T-cell (primary cell): ENCODE measurements around the gene CYB5R4. TPM values are rescaled to one million over a fixed set of nuclear protein-coding genes. Genes with fewer than 3 reads are reported as not detected.

Experiments
- ATAC-seq, 4 experiments: fragments of 200-7000 bp in 3 of 4; fragments of 150-1000 bp in 1 of 4; cut with Tn5 transposase; replicated peaks in 1 of 4; 1 replicate in 3 of 4; 2 replicates in 1 of 4; pipeline ENCODE4 v1.10.0; 2021; ENCODE audit warnings: moderate library complexity in 3 of 4, mild to moderate bottlenecking in 2 of 4, moderate number of reproducible peaks in 1 of 4
- CTCF ChIA-PET, 2 donors: fragments of 300-600 bp; sonication (Branson Sonifier 250); formaldehyde crosslinking; loops; one replicate each; lab custom pipeline; 2022; ENCODE audit warnings: antibody characterized with exemption in 2 of 2; lab: Charles Lee
- POLR2A ChIA-PET, 2 donors: fragments of 300-600 bp; sonication (Branson Sonifier 250); formaldehyde crosslinking; loops; one replicate each; lab custom pipeline; 2022; ENCODE audit warnings: antibody characterized with exemption in 2 of 2; lab: Charles Lee
- DNase-seq, 35 experiments: peaks; one replicate each; pipeline versions ENCODE4 v3.0.0 to v3.0.0-alpha.2; 2013 to 2023
- H3K27ac ChIP-seq: one replicate; pipeline ENCODE4 v1.5.1; 2013; ENCODE audit warnings: low read length
- H3K27me3 ChIP-seq, 2 experiments: replicated peaks in 1 of 2; 1 replicate in 1 of 2; 2 replicates in 1 of 2; pipeline versions ENCODE4 v1.6.1 to v1.7.0; 2013; ENCODE audit warnings: low read length in 1 of 2, mixed read lengths in 1 of 2; ENCODE audit not compliant: control insufficient read depth in 2 of 2, insufficient read depth in 2 of 2; ENCODE audit errors: extremely low read depth in 1 of 2
- H3K36me3 ChIP-seq, 2 donors: 1 replicate in 1 of 2; 2 replicates in 1 of 2; pipeline versions ENCODE4 v1.6.1 to v1.7.0; 2013; ENCODE audit warnings: low read length in 1 of 2; ENCODE audit not compliant: control insufficient read depth in 2 of 2, insufficient read depth in 1 of 2; ENCODE audit errors: extremely low read depth in 1 of 2
- H3K4me1 ChIP-seq, 2 experiments: 1 replicate in 1 of 2; 2 replicates in 1 of 2; pipeline versions ENCODE4 v1.6.1 to v1.7.0; 2013; ENCODE audit warnings: low read length in 2 of 2, mixed read lengths in 1 of 2; ENCODE audit not compliant: insufficient read depth in 2 of 2, control insufficient read depth in 1 of 2; ENCODE audit errors: extremely low read depth in 1 of 2
- H3K4me3 ChIP-seq, 2 donors: 1 replicate in 1 of 2; 2 replicates in 1 of 2; pipeline versions ENCODE4 v1.5.1 to v1.7.0; 2013; ENCODE audit warnings: mild to moderate bottlenecking in 2 of 2, low read length in 1 of 2, moderate library complexity in 1 of 2; ENCODE audit not compliant: control insufficient read depth in 1 of 2; ENCODE audit errors: extremely low read depth in 1 of 2
- H3K9me3 ChIP-seq: 2 replicates; pipeline ENCODE4 v1.7.0; 2013
- H3K27ac Mint-ChIP-seq, 2 donors: one replicate each; pipeline ENCODE4 v1.8.0; 2020 to 2021; ENCODE audit warnings: mild to moderate bottlenecking in 2 of 2, mixed read lengths in 2 of 2
- H3K27me3 Mint-ChIP-seq, 2 donors: one replicate each; pipeline ENCODE4 v1.8.0; 2021 to 2022; ENCODE audit warnings: mixed read lengths in 2 of 2
- H3K36me3 Mint-ChIP-seq: one replicate; pipeline ENCODE4 v1.8.0; 2021; ENCODE audit warnings: mixed read lengths
- H3K4me1 Mint-ChIP-seq, 3 donors: one replicate each; pipeline ENCODE4 v1.8.0; 2020 to 2022; ENCODE audit warnings: mixed read lengths in 3 of 3, mild to moderate bottlenecking in 1 of 3
- H3K4me3 Mint-ChIP-seq, 3 donors: one replicate each; pipeline ENCODE4 v1.8.0; 2020 to 2022; ENCODE audit warnings: mild to moderate bottlenecking in 3 of 3, mixed read lengths in 3 of 3, moderate library complexity in 3 of 3
- H3K9me3 Mint-ChIP-seq, 3 donors: one replicate each; pipeline ENCODE4 v1.8.0; 2020 to 2022; ENCODE audit warnings: mixed read lengths in 3 of 3
- WGBS: methylation state at CpG from one replicate; pipeline ENCODE4 v1.1.5; 2013; ENCODE audit warnings: missing lambda C conversion rate; ENCODE audit not compliant: insufficient coverage; 5-methylcytosine and 5-hydroxymethylcytosine counted together
- total RNA-seq, 35 experiments: library from RNA in 6 of 35; stranded (reverse) in 6 of 35; fragments of 120-200 nt in 1 of 35; gene quantifications; one replicate each; pipeline versions ENCODE4 v1.2.1 to v1.2.4 and lab custom pipeline; 2013 to 2026

The CYB5R4 gene
- total RNA-seq, 5 donors from 2014 or later (not counting 1 experiment from before 2014, with no cell fraction given), result 18.6 to 22.3 (median 20.2) TPM

GRCh38 chr6:83985308-83985713 is 125.8 kb downstream of the CYB5R4 start:
- Histone ChIP-seq H3K9me3 (no peaks in the 10 kb centered on the region), H3K4me3 (no peak overlapping the region), H3K4me1 (no peaks in the 10 kb centered on the region), H3K27me3 (no peaks in the 10 kb centered on the region), H3K27ac (no peak overlapping the region), H3K36me3 (no peaks in the 10 kb centered on the region)
- no peaks in the 10 kb centered on the region for H3K9me3 Mint-ChIP-seq
- CTCF ChIA-PET, result no interaction called here
- POLR2A ChIA-PET, result no interaction called here
- H3K36me3 Mint-ChIP-seq, result peaks cover 23% of the 10 kb centered on the region
- H3K27ac Mint-ChIP-seq, result peak overlapping the region in 1 of 2 donors; percentile 8
- H3K4me1 Mint-ChIP-seq, result no peaks in the 10 kb centered on the region
- no peak overlapping the region for H3K4me3 Mint-ChIP-seq
- ATAC-seq, result no peak
- WGBS, result no CpG with 5 or more reads among the region's 1 CpG
- H3K27me3 Mint-ChIP-seq, result no peaks in the 10 kb centered on the region
- DNase-seq, result no peak

- H3K27ac ChIP-seq, result no peak overlapping the region
- Mint-ChIP-seq H3K27ac (no peak overlapping the region), H3K36me3 (peaks cover 23% of the 10 kb centered on the region), H3K27me3 (no peaks in the 10 kb centered on the region), H3K9me3 (no peaks in the 10 kb centered on the region), H3K4me1 (no peaks in the 10 kb centered on the region), H3K4me3 (no peak overlapping the region)
- no peak overlapping the region for H3K4me3 ChIP-seq
- ATAC-seq (no peak), DNase-seq (no peak)
- POLR2A ChIA-PET, result no interaction called here
- H3K36me3 ChIP-seq, result no peaks in the 10 kb centered on the region
- H3K27me3 ChIP-seq, result no peaks in the 10 kb centered on the region
- no peaks in the 10 kb centered on the region for H3K4me1 ChIP-seq
- H3K9me3 ChIP-seq, result no peaks in the 10 kb centered on the region
- CTCF ChIA-PET, result no interaction called here
These were observed 126.2 kb downstream of the CYB5R4 start for GRCh38 chr6:83985715-83986114.

GRCh38 chr6:83998021-83998584 is 138.6 kb downstream of the CYB5R4 start:
- peaks cover 16% of the 10 kb centered on the region for H3K36me3 Mint-ChIP-seq
- H3K27ac Mint-ChIP-seq, result no peak overlapping the region
- CTCF ChIA-PET, result no interaction called here
- no peaks in the 10 kb centered on the region for H3K27me3 ChIP-seq
- DNase-seq (no peak), ATAC-seq (no peak)
- H3K9me3 ChIP-seq, result no peaks in the 10 kb centered on the region
- POLR2A ChIA-PET, result no interaction called here
- peaks cover 0 to 9% (median 6%) of the 10 kb centered on the region in 3 donors for H3K9me3 Mint-ChIP-seq
- no peaks in the 10 kb centered on the region for H3K36me3 ChIP-seq
- H3K4me1 ChIP-seq, result no peaks in the 10 kb centered on the region
- H3K27ac ChIP-seq, result no peak overlapping the region
- H3K4me3 ChIP-seq, result no peak overlapping the region
- no peak overlapping the region for H3K4me3 Mint-ChIP-seq
- H3K4me1 Mint-ChIP-seq, result no peaks in the 10 kb centered on the region
- peaks cover 4 to 9% of the 10 kb centered on the region in 2 donors for H3K27me3 Mint-ChIP-seq

- Histone ChIP-seq H3K27me3 (no peaks in the 10 kb centered on the region), H3K4me1 (no peaks in the 10 kb centered on the region), H3K9me3 (no peaks in the 10 kb centered on the region), H3K36me3 (no peaks in the 10 kb centered on the region), H3K4me3 (no peak overlapping the region), H3K27ac (no peak overlapping the region)
- no peaks in the 10 kb centered on the region for H3K4me1 Mint-ChIP-seq
- peaks cover 6 to 14% of the 10 kb centered on the region in 2 donors for H3K27me3 Mint-ChIP-seq
- DNase-seq, result no peak
- no peaks in the 10 kb centered on the region for H3K9me3 Mint-ChIP-seq
- ATAC-seq, result no peak
- no peaks in the 10 kb centered on the region for H3K36me3 Mint-ChIP-seq
- CTCF ChIA-PET, result no interaction called here
- POLR2A ChIA-PET, result no interaction called here
- 89% methylated on average over 3 of the region's 3 CpGs for WGBS
- no peak overlapping the region for H3K27ac Mint-ChIP-seq
- no peak overlapping the region for H3K4me3 Mint-ChIP-seq
These were observed 141.6 kb downstream of the CYB5R4 start for GRCh38 chr6:84001119-84001518.

GRCh38 chr6:84002226-84002625 is 142.7 kb downstream of the CYB5R4 start:
- no peak overlapping the region for H3K4me3 Mint-ChIP-seq
- Histone ChIP-seq H3K27me3 (no peaks in the 10 kb centered on the region), H3K36me3 (no peaks in the 10 kb centered on the region), H3K4me1 (no peaks in the 10 kb centered on the region), H3K27ac (no peak overlapping the region), H3K4me3 (no peak overlapping the region), H3K9me3 (no peaks in the 10 kb centered on the region)
- H3K4me1 Mint-ChIP-seq, result no peaks in the 10 kb centered on the region
- DNase-seq (no peak), ATAC-seq (no peak)
- no peaks in the 10 kb centered on the region for H3K36me3 Mint-ChIP-seq
- no peaks in the 10 kb centered on the region for H3K9me3 Mint-ChIP-seq
- no peak overlapping the region for H3K27ac Mint-ChIP-seq
- POLR2A ChIA-PET, result no interaction called here
- peaks cover 6 to 14% of the 10 kb centered on the region in 2 donors for H3K27me3 Mint-ChIP-seq
- WGBS, result 60% methylated on average over 1 of the region's 2 CpGs
- CTCF ChIA-PET, result no interaction called here

- POLR2A ChIA-PET, result no interaction called here
- no peak overlapping the region for H3K27ac ChIP-seq
- H3K36me3 Mint-ChIP-seq, result no peaks in the 10 kb centered on the region
- H3K27ac Mint-ChIP-seq, result no peak overlapping the region
- peaks cover 11 to 20% of the 10 kb centered on the region in 2 donors for H3K27me3 Mint-ChIP-seq
- no peaks in the 10 kb centered on the region for H3K36me3 ChIP-seq
- H3K4me1 Mint-ChIP-seq, result no peaks in the 10 kb centered on the region
- WGBS, result no CpG with 5 or more reads among the region's 1 CpG
- ATAC-seq (no peak), DNase-seq (no peak)
- H3K9me3 ChIP-seq, result no peaks in the 10 kb centered on the region
- H3K4me1 ChIP-seq, result no peaks in the 10 kb centered on the region
- H3K9me3 Mint-ChIP-seq, result no peaks in the 10 kb centered on the region
- CTCF ChIA-PET, result no interaction called here
- H3K27me3 ChIP-seq, result no peaks in the 10 kb centered on the region
- no peak overlapping the region for H3K4me3 Mint-ChIP-seq
- no peak overlapping the region for H3K4me3 ChIP-seq
These were observed 143.6 kb downstream of the CYB5R4 start for GRCh38 chr6:84003131-84003530.

- no peak for ATAC-seq
- Mint-ChIP-seq H3K4me1 (no peaks in the 10 kb centered on the region), H3K4me3 (no peak overlapping the region), H3K36me3 (no peaks in the 10 kb centered on the region), H3K27me3 (peaks cover 11 to 20% of the 10 kb centered on the region in 2 donors), H3K27ac (no peak overlapping the region), H3K9me3 (no peaks in the 10 kb centered on the region)
- H3K27ac ChIP-seq, result no peak overlapping the region
- H3K4me1 ChIP-seq, result no peaks in the 10 kb centered on the region
- H3K27me3 ChIP-seq, result peaks cover 0 to 2% of the 10 kb centered on the region in 2 experiments
- no peaks in the 10 kb centered on the region for H3K9me3 ChIP-seq
- no peaks in the 10 kb centered on the region for H3K36me3 ChIP-seq
- POLR2A ChIA-PET, result no interaction called here
- WGBS, result no CpG with 5 or more reads among the region's 4 CpGs
- H3K4me3 ChIP-seq, result no peak overlapping the region
- CTCF ChIA-PET, result no interaction called here
- DNase-seq, result no peak
These were observed 144.2 kb downstream of the CYB5R4 start for GRCh38 chr6:84003654-84004053.
